H9 (cell line): ENCODE data around the gene DCHS1. TPM values are rescaled to one million over a fixed set of nuclear protein-coding genes. Genes with fewer than 3 reads are reported as not detected.
A peak's percentile ranks its signal among the peaks of the same experiment; 100 is the strongest.

ENCODE experiments used
- DNase-seq: peaks from one replicate; pipeline ENCODE4 v3.0.0-alpha.2; 2017
- H2AFZ ChIP-seq: one replicate; pipeline ENCODE4 v1.6.1; 2013; ENCODE audit warnings: mild to moderate bottlenecking, low read length, control low read depth, moderate library complexity
- H2AK5ac ChIP-seq: 2 replicates; pipeline ENCODE4 v1.6.1; 2013; ENCODE audit warnings: low read length, control low read depth, mixed read lengths; ENCODE audit not compliant: insufficient read length
- H2BK120ac ChIP-seq: one replicate; pipeline ENCODE4 v1.6.1; 2013; ENCODE audit warnings: low read depth, mild to moderate bottlenecking, low read length, control low read depth, inconsistent platforms; ENCODE audit not compliant: poor library complexity, severe bottlenecking
- H2BK12ac ChIP-seq: 2 replicates; pipeline ENCODE4 v1.6.1; 2013; ENCODE audit warnings: low read length, control low read depth, mixed read lengths, low read depth; ENCODE audit not compliant: insufficient read length
- H2BK15ac ChIP-seq: 2 replicates; pipeline ENCODE4 v1.6.1; 2013; ENCODE audit warnings: low read depth, low read length, control low read depth
- H2BK20ac ChIP-seq: one replicate; pipeline ENCODE4 v1.6.1; 2013; ENCODE audit warnings: low read depth, mild to moderate bottlenecking, low read length, control low read depth, inconsistent platforms; ENCODE audit not compliant: poor library complexity, severe bottlenecking
- H2BK5ac ChIP-seq: 2 replicates; pipeline ENCODE4 v1.6.1; 2013; ENCODE audit warnings: low read length, control low read depth, mixed read lengths; ENCODE audit not compliant: insufficient read length
- H3K14ac ChIP-seq: 2 replicates; pipeline ENCODE4 v1.6.1; 2013; ENCODE audit warnings: low read length, control low read depth; ENCODE audit not compliant: insufficient read depth
- H3K18ac ChIP-seq: 2 replicates; pipeline ENCODE4 v1.6.1; 2013; ENCODE audit warnings: low read depth, mild to moderate bottlenecking, mixed read lengths, low read length, control low read depth; ENCODE audit not compliant: insufficient read length
- H3K23ac ChIP-seq: 2 replicates; pipeline ENCODE4 v1.6.1; 2013; ENCODE audit warnings: low read length, control low read depth, mixed read lengths, low read depth; ENCODE audit not compliant: insufficient read length
- H3K23me2 ChIP-seq: 2 replicates; pipeline ENCODE4 v1.6.1; 2013; ENCODE audit warnings: low read depth, mild to moderate bottlenecking, mixed read lengths, low read length, control low read depth; ENCODE audit not compliant: insufficient read length, poor library complexity, severe bottlenecking
- H3K27ac ChIP-seq: 2 replicates; pipeline ENCODE4 v1.5.1; 2013; ENCODE audit warnings: low read length, control low read depth, mixed read lengths, low read depth; ENCODE audit not compliant: insufficient read length
- H3K27me3 ChIP-seq: 2 replicates; pipeline ENCODE4 v1.6.1; 2013; ENCODE audit warnings: low read length, control low read depth, inconsistent platforms; ENCODE audit not compliant: insufficient read depth
- H3K4ac ChIP-seq: 2 replicates; pipeline ENCODE4 v1.6.1; 2013; ENCODE audit warnings: low read depth, mild to moderate bottlenecking, control low read depth, inconsistent platforms, low read length, moderate library complexity
- H3K4me1 ChIP-seq: 2 replicates; pipeline ENCODE4 v1.6.1; 2013; ENCODE audit warnings: low read length, control low read depth, inconsistent platforms; ENCODE audit not compliant: insufficient read depth
- H3K4me2 ChIP-seq: 2 replicates; pipeline ENCODE4 v1.6.1; 2013; ENCODE audit warnings: low read length, control low read depth, mixed read lengths; ENCODE audit not compliant: insufficient read length, insufficient read depth
- H3K56ac ChIP-seq: 2 replicates; pipeline ENCODE4 v1.6.1; 2013; ENCODE audit warnings: low read depth, mild to moderate bottlenecking, mixed read lengths, low read length, control low read depth; ENCODE audit not compliant: insufficient read length
- H3K79me1 ChIP-seq: 2 replicates; pipeline ENCODE4 v1.6.1; 2013; ENCODE audit warnings: low read depth, mild to moderate bottlenecking, moderate library complexity, low read length, control low read depth, inconsistent platforms; ENCODE audit not compliant: insufficient read depth, poor library complexity, severe bottlenecking
- H3K79me2 ChIP-seq: 2 replicates; pipeline ENCODE4 v1.6.1; 2013; ENCODE audit warnings: low read length, control low read depth, inconsistent platforms; ENCODE audit not compliant: insufficient read depth
- H3K9ac ChIP-seq: 2 replicates; pipeline ENCODE4 v1.6.1; 2013; ENCODE audit warnings: low read length, control low read depth, mixed read lengths; ENCODE audit not compliant: insufficient read length; ENCODE audit errors: extremely low read depth
- H3K9me3 ChIP-seq: one replicate; pipeline ENCODE4 v1.6.1; 2013; ENCODE audit warnings: low read depth, low read length, inconsistent platforms; ENCODE audit not compliant: control insufficient read depth
- H3T11ph ChIP-seq: one replicate; pipeline ENCODE4 v1.6.1; 2013; ENCODE audit warnings: mild to moderate bottlenecking, low read length, control low read depth, inconsistent platforms
- H4K20me1 ChIP-seq: one replicate; pipeline ENCODE4 v1.6.1; 2013; ENCODE audit not compliant: control insufficient read depth, insufficient read length, insufficient read depth
- H4K5ac ChIP-seq: 2 replicates; pipeline ENCODE4 v1.6.1; 2013; ENCODE audit warnings: low read depth, mild to moderate bottlenecking, mixed read lengths, low read length, control low read depth; ENCODE audit not compliant: insufficient read length
- H4K8ac ChIP-seq: replicated peaks from 2 replicates; pipeline ENCODE4 v1.6.1; 2013; ENCODE audit warnings: low read length, control low read depth, mixed read lengths, low read depth; ENCODE audit not compliant: insufficient read length
- H4K91ac ChIP-seq: 2 replicates; pipeline ENCODE4 v1.6.1; 2013; ENCODE audit warnings: low read depth, mild to moderate bottlenecking, moderate library complexity, mixed read lengths, low read length, control low read depth; ENCODE audit not compliant: insufficient read length
- H3K27ac Mint-ChIP-seq, 3 experiments: 2 replicates in 2 of 3; 3 replicates in 1 of 3; pipeline ENCODE4 v1.8.0; 2020 to 2021; ENCODE audit warnings: mixed read lengths in 3 of 3, mild to moderate bottlenecking in 1 of 3, moderate library complexity in 1 of 3
- H3K27me3 Mint-ChIP-seq: 2 replicates; pipeline ENCODE4 v1.8.0; 2021; ENCODE audit warnings: low read depth, mild to moderate bottlenecking, moderate library complexity, mixed read lengths
- H3K36me3 Mint-ChIP-seq, 3 experiments: 2 replicates in 2 of 3; 3 replicates in 1 of 3; pipeline ENCODE4 v1.8.0; 2020 to 2021; ENCODE audit warnings: low read depth in 3 of 3, mixed read lengths in 3 of 3; ENCODE audit not compliant: insufficient read depth in 1 of 3
- H3K4me1 Mint-ChIP-seq, 2 experiments: 2 replicates each; pipeline ENCODE4 v1.8.0; 2020; ENCODE audit warnings: mixed read lengths in 2 of 2
- H3K4me3 Mint-ChIP-seq, 2 experiments: 2 replicates in 1 of 2; 3 replicates in 1 of 2; pipeline ENCODE4 v1.8.0; 2020 to 2021; ENCODE audit warnings: mild to moderate bottlenecking in 2 of 2, mixed read lengths in 2 of 2, moderate library complexity in 1 of 2
- H3K9me3 Mint-ChIP-seq, 2 experiments: 2 replicates in 1 of 2; 3 replicates in 1 of 2; pipeline ENCODE4 v1.8.0; 2020; ENCODE audit warnings: mild to moderate bottlenecking in 2 of 2, mixed read lengths in 2 of 2, moderate library complexity in 1 of 2
- WGBS: extraction: QIAGEN DNeasy Blood & Tissue Kit; methylation state at CpG from one replicate; pipeline ENCODE4 v1.1.7; 2013; ENCODE audit warnings: missing lambda C conversion rate, low lambda C conversion rate, mixed read lengths; ENCODE audit not compliant: insufficient read length; ENCODE audit errors: extremely low coverage; 5-methylcytosine and 5-hydroxymethylcytosine counted together
- total RNA-seq: library from RNA; stranded (reverse); gene quantifications from 2 replicates; pipeline ENCODE4 v1.2.1, GENCODE V29; 2021
- TF ChIP-seq, protein P1 (sequence below): fragments of 200-600 bp; sonication (generic); conservative IDR thresholded peaks from 3 replicates; pipeline ENCODE4 v1.8.0; 2021; ENCODE audit warnings: antibody characterized with exemption, mild to moderate bottlenecking

Gene DCHS1
- total RNA-seq, 1 experiment from 2014 or later: 12.5 TPM

DNA sequence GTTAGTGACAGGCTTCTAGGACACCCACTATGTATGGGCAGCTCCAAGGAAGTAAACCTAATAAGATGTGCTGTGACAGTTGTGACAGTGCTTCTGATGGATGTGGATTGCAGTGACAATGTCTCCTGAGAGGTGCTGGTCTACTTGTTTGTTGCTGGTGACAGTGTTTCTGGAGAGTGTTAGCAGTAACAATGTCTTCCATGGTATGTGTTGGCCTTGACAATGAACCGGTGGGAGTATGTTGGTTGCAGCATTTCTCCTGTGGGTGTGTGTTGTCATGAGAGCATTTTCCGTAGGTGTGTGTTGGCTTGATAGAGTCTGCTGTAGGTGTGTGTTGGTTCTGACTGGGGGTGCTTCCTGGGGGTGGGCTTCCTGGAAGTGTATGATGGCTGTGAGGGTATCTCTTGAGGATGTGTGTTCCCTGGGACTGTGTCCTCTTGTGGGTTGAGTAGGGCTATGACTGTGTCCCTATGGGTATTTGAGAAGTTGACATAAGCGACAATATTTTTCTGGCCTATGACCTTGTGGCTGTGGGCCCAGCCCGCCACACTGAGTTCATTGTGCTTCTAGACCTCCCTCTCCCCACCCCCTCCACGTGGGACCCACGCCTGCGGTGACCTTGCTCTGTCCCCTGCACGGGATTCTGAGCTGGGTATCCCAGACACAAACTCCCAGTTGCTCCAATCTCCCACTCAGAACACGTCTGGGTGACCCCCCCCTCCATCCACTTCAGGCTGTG lies 1.2 kb downstream of the DCHS1 start:
- Histone ChIP-seq H3K4me2 (peak overlapping the region; percentile 57), H3K9me3 (no peaks in the 10 kb centered on the region), H3K14ac (no peak overlapping the region), H3K56ac (no peak overlapping the region), H3K27me3 (peaks cover 23% of the 10 kb centered on the region; the same call in 1 of the 2 replicates), H3K79me2 (no peaks in the 10 kb centered on the region), H4K20me1 (no peaks in the 10 kb centered on the region), H3K23ac (no peak overlapping the region), H3K79me1 (no peaks in the 10 kb centered on the region), H2BK15ac (no peak overlapping the region), H3T11ph (no peak overlapping the region), H3K23me2 (peaks cover 7% of the 10 kb centered on the region), H3K18ac (no peak overlapping the region), H3K4ac (no peak overlapping the region), H2BK12ac (no peak overlapping the region), H4K8ac (no peak overlapping the region), H3K27ac (no peak overlapping the region), H2BK120ac (no peak overlapping the region), H2BK5ac (no peak overlapping the region), H2AFZ (no peak overlapping the region), H2AK5ac (no peak overlapping the region), H2BK20ac (no peak overlapping the region), H3K4me1 (peaks cover 1% of the 10 kb centered on the region; the same call in 1 of the 2 replicates), H4K5ac (no peak overlapping the region), H4K91ac (no peak overlapping the region), H3K9ac (no peak overlapping the region)
- Mint-ChIP-seq H3K9me3 (no peaks in the 10 kb centered on the region), H3K4me1 (peaks cover 10 to 11% of the 10 kb centered on the region in 2 experiments), H3K4me3 (no peak overlapping the region), H3K36me3 (no peaks in the 10 kb centered on the region), H3K27me3 (peaks cover 21% of the 10 kb centered on the region), H3K27ac (no peak overlapping the region)
- DNase-seq: no peak
- TF ChIP-seq, protein P1, sequence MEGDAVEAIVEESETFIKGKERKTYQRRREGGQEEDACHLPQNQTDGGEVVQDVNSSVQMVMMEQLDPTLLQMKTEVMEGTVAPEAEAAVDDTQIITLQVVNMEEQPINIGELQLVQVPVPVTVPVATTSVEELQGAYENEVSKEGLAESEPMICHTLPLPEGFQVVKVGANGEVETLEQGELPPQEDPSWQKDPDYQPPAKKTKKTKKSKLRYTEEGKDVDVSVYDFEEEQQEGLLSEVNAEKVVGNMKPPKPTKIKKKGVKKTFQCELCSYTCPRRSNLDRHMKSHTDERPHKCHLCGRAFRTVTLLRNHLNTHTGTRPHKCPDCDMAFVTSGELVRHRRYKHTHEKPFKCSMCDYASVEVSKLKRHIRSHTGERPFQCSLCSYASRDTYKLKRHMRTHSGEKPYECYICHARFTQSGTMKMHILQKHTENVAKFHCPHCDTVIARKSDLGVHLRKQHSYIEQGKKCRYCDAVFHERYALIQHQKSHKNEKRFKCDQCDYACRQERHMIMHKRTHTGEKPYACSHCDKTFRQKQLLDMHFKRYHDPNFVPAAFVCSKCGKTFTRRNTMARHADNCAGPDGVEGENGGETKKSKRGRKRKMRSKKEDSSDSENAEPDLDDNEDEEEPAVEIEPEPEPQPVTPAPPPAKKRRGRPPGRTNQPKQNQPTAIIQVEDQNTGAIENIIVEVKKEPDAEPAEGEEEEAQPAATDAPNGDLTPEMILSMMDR: no peak
- no CpG with 5 or more reads among the region's 9 CpGs for WGBS
